HepG2 (cell line): Measurements from ENCODE around the gene KRT4. TPM values are rescaled to one million over a fixed set of nuclear protein-coding genes. Genes with fewer than 3 reads are reported as not detected.

ENCODE experiments used
- ATAC-seq: fragments of 200-7000 bp; cut with Tn5 transposase; 3 replicates; pipeline ENCODE4 v1.9.1; 2020; ENCODE audit warnings: mild to moderate bottlenecking, moderate library complexity
- BruUV-seq: library from RNA; stranded (reverse); fragments of 400-500 nt; replicated peaks from 2 replicates; lab custom pipeline; 2021; lab: Mats Ljungman, UMichigan
- CTCF ChIA-PET: fragments of 300-600 bp; formaldehyde crosslinking; extraction: SDS; loops from one replicate; lab custom pipeline; 2021; ENCODE audit warnings: low total read pairs, inconsistent platforms, low intra/inter-chr PET ratio; lab: Yijun Ruan, JAX
- POLR2A ChIA-PET: fragments of 350-600 bp; sonication (Branson Sonifier 250); formaldehyde crosslinking; loops from one replicate; lab custom pipeline; 2020; ENCODE audit warnings: antibody characterized with exemption, inconsistent platforms; lab: Yijun Ruan, JAX
- DNase-seq: peaks from one replicate; pipeline ENCODE4 v3.0.0-alpha.2; 2015; ENCODE audit warnings: low spot score
- FAIRE-seq: peaks from 3 replicates; lab custom pipeline; 2011; peaks lifted over from hg19 to GRCh38; lab: Jason Lieb, UNC
- H2AFZ ChIP-seq: one replicate; pipeline ENCODE4 v1.6.1; 2011; ENCODE audit warnings: low read length, inconsistent platforms
- H3K27ac ChIP-seq: fragments of 300-600 bp; 3 replicates; pipeline ENCODE4 v1.8.0; 2011; ENCODE audit warnings: mixed run types, mild to moderate bottlenecking, mixed read lengths, low read length, inconsistent platforms; ENCODE audit not compliant: insufficient read depth; ENCODE audit errors: extremely low read length
- H3K27me3 ChIP-seq, 2 experiments: fragments of 200-600 bp in 1 of 2; 2 replicates in 1 of 2; 3 replicates in 1 of 2; pipeline versions ENCODE4 v1.6.0 to v1.8.0; 2011; ENCODE audit warnings: low read length in 2 of 2, mild to moderate bottlenecking in 2 of 2, moderate library complexity in 2 of 2, inconsistent platforms in 1 of 2; ENCODE audit not compliant: insufficient read depth in 2 of 2, control insufficient read depth in 1 of 2
- H3K36me3 ChIP-seq, 2 experiments: fragments of 200-600 bp in 1 of 2; replicated peaks in 1 of 2; 2 replicates in 1 of 2; 3 replicates in 1 of 2; pipeline versions ENCODE4 v1.5.1 to v1.8.0; 2011; ENCODE audit warnings: low read length in 2 of 2, inconsistent platforms in 1 of 2; ENCODE audit not compliant: insufficient read depth in 2 of 2, control insufficient read depth in 1 of 2
- H3K4me1 ChIP-seq: 2 replicates; pipeline ENCODE4 v1.5.1; 2012; ENCODE audit warnings: low read length, inconsistent platforms; ENCODE audit not compliant: insufficient read depth
- H3K4me2 ChIP-seq: 2 replicates; pipeline ENCODE4 v1.6.0; 2011; ENCODE audit warnings: low read depth, low read length, inconsistent platforms
- H3K4me3 ChIP-seq, 3 experiments: fragments of 200-600 bp in 1 of 3; sonication (generic), shearing (Covaris generic) in 1 of 3; replicated peaks in 1 of 3; 2 replicates each; pipeline ENCODE4 v1.5.1; 2011 to 2016; ENCODE audit warnings: low read length in 3 of 3, inconsistent platforms in 2 of 3, low read depth in 2 of 3, mild to moderate bottlenecking in 2 of 3, control low read depth in 1 of 3, mixed read lengths in 1 of 3; ENCODE audit not compliant: insufficient read depth in 1 of 3
- H3K79me2 ChIP-seq: one replicate; pipeline ENCODE4 v1.6.1; 2011; ENCODE audit warnings: low read length, inconsistent platforms; ENCODE audit not compliant: insufficient read depth
- H3K9ac ChIP-seq: 2 replicates; pipeline ENCODE4 v1.6.0; 2011; ENCODE audit warnings: mild to moderate bottlenecking, low read depth, low read length, inconsistent platforms; ENCODE audit not compliant: insufficient read depth
- H3K9me3 ChIP-seq: 2 replicates; pipeline ENCODE4 v1.5.1; 2012; ENCODE audit warnings: mild to moderate bottlenecking, low read length
- H4K20me1 ChIP-seq: 2 replicates; pipeline ENCODE4 v1.6.0; 2011; ENCODE audit warnings: inconsistent platforms, mild to moderate bottlenecking, low read length, moderate library complexity; ENCODE audit not compliant: insufficient read depth
- BRCA1 ChIP-seq: sonication (generic); formaldehyde crosslinking; IDR thresholded peaks from 2 replicates; pipeline ENCODE4 v1.4.0; 2020; ENCODE audit warnings: missing genetic modification reagents
- CHD4 ChIP-seq: fragments of 200-600 bp; sonication (generic); IDR thresholded peaks from 2 replicates; pipeline ENCODE4 v1.7.0; 2017; ENCODE audit warnings: mild to moderate bottlenecking, low read length, borderline replicate concordance
- ETV5 ChIP-seq: IDR thresholded peaks from 2 replicates; pipeline ENCODE4 v1.6.1; 2018; ENCODE audit warnings: missing biosample characterization, missing genetic modification reagents, inconsistent platforms, borderline replicate concordance
- HOMEZ ChIP-seq: IDR thresholded peaks from 2 replicates; pipeline ENCODE4 v1.6.1; 2016; ENCODE audit warnings: low read depth
- KLF6 ChIP-seq: IDR thresholded peaks from 2 replicates; pipeline ENCODE4 v1.8.0; 2016; ENCODE audit warnings: missing biosample characterization, missing genetic modification reagents
- MED13 ChIP-seq: sonication (generic); formaldehyde crosslinking; IDR thresholded peaks from 2 replicates; pipeline ENCODE4 v1.5.0; 2020; ENCODE audit warnings: missing genetic modification reagents
- MIER3 ChIP-seq: IDR thresholded peaks from 2 replicates; pipeline ENCODE4 v1.6.1; 2016; ENCODE audit warnings: missing compliant biosample characterization, borderline replicate concordance
- NFIB ChIP-seq: sonication (generic); formaldehyde crosslinking; IDR thresholded peaks from 2 replicates; pipeline ENCODE4 v1.9.0; 2021; ENCODE audit warnings: missing genetic modification reagents, mild to moderate bottlenecking, borderline replicate concordance
- TBL1XR1 ChIP-seq: fragments of 150-350 bp; IDR thresholded peaks from 2 replicates; pipeline ENCODE4 v1.6.1; 2014; ENCODE audit warnings: borderline replicate concordance, low read length; ENCODE audit not compliant: partially characterized antibody
- ZFYVE20 ChIP-seq: sonication (generic); formaldehyde crosslinking; IDR thresholded peaks from 2 replicates; pipeline ENCODE4 v1.8.0; 2023; ENCODE audit warnings: low read depth, mild to moderate bottlenecking, moderate library complexity, missing genetic modification reagents, borderline replicate concordance
- ZHX1 ChIP-seq: sonication (generic); formaldehyde crosslinking; IDR thresholded peaks from 2 replicates; pipeline ENCODE4 v1.8.1; 2022; ENCODE audit warnings: low read depth, mild to moderate bottlenecking, missing genetic modification reagents
- ZNF232 ChIP-seq: sonication (generic); formaldehyde crosslinking; IDR thresholded peaks from 2 replicates; pipeline ENCODE4 v1.4.0; 2020; ENCODE audit warnings: missing genetic modification reagents, borderline replicate concordance
- ZNF383 ChIP-seq: sonication (generic); formaldehyde crosslinking; IDR thresholded peaks from 2 replicates; pipeline ENCODE4 v1.4.0; 2020; ENCODE audit warnings: missing genetic modification reagents, mild to moderate bottlenecking, borderline replicate concordance
- ZNF557 ChIP-seq: sonication (generic); formaldehyde crosslinking; IDR thresholded peaks from 2 replicates; pipeline ENCODE4 v1.4.0; 2020; ENCODE audit warnings: missing genetic modification reagents
- ZNF777 ChIP-seq: sonication (generic); formaldehyde crosslinking; IDR thresholded peaks from 2 replicates; pipeline ENCODE4 v1.4.0; 2020; ENCODE audit warnings: missing genetic modification reagents
- ZSCAN22 ChIP-seq: sonication (generic); formaldehyde crosslinking; IDR thresholded peaks from 2 replicates; pipeline ENCODE4 v1.4.0; 2020; ENCODE audit warnings: mild to moderate bottlenecking, missing genetic modification reagents
- WGBS: methylation state at CpG from one replicate; pipeline ENCODE4 v1.1.6; 2017; ENCODE audit warnings: low lambda C conversion rate; 5-methylcytosine and 5-hydroxymethylcytosine counted together
- in situ Hi-C: cut with HindIII; loops from 2 replicates; pipeline ENCODE4 v1.10.0; 2017; ENCODE audit warnings: low pct_unique_long_range_greater_than_20kb; ENCODE audit not compliant: extremely low pct_ligation_motif_present
- intact Hi-C: fragments of 100-400 bp; cut with micrococcal nuclease; formaldehyde crosslinking; loops from one replicate; pipeline ENCODE4 v1.10.0; 2022; ENCODE audit not compliant: unreplicated experiment
- polyA plus RNA-seq, 8 experiments: library from polyadenylated mRNA; depleted of rRNA in 3 of 8; stranded (reverse) in 7 of 8; unstranded in 1 of 8; fragments of >200 nt; fragmentation: Illumina TruSeq in 4 of 8; extraction: Trizol in 4 of 8; gene quantifications; 2 replicates each; pipeline versions ENCODE4 v1.2.1 to v1.2.3, GENCODE V29; 2011 to 2016; ENCODE audit warnings: low read depth in 4 of 8, missing spikeins in 1 of 8, mixed read lengths in 1 of 8; ENCODE audit not compliant: insufficient read depth in 1 of 8
- total RNA-seq, 5 experiments: library from RNA; depleted of rRNA; stranded (reverse); fragments of >200 nt; fragmentation: Illumina TruSeq; extraction: Trizol; gene quantifications; 2 replicates each; pipeline ENCODE4 v1.2.3, GENCODE V29; 2016; ENCODE audit warnings: low read depth in 1 of 5

KRT4 gene
- total and polyA plus RNA-seq, 2 of the 13 experiments (the other 11 are each of a cell fraction or from before 2014, with no cell fraction given): not detected

GRCh38 chr12:52818887-52819420 lies 5.0 kb upstream of the KRT4 start:
- Histone ChIP-seq H3K9ac (no peak overlapping the region), H3K9me3 (no peaks in the 10 kb centered on the region), H3K27me3 (peaks cover 5 to 53% of the 10 kb centered on the region in 2 experiments; a peak in 4 of 5 replicates), H2AFZ (no peak overlapping the region), H3K4me1 (no peaks in the 10 kb centered on the region), H4K20me1 (no peaks in the 10 kb centered on the region), H3K4me2 (no peak overlapping the region), H3K36me3 (no peaks in the 10 kb centered on the region), H3K4me3 (no peak overlapping the region), H3K27ac (no peak overlapping the region), H3K79me2 (no peaks in the 10 kb centered on the region)
- ATAC-seq: no peak
- BruUV-seq: no TSS peak
- in situ Hi-C loops (no loop called here), intact Hi-C loops (no loop called here)
- no peak for FAIRE-seq
- CTCF ChIA-PET: no interaction called here
- POLR2A ChIA-PET: no interaction called here
- no peak for TF ChIP-seq ZNF383 (CRISPR knock-in tag)
- no peak for TF ChIP-seq ZNF232 (CRISPR knock-in tag)
- TF ChIP-seq ETV5 (CRISPR knock-in tag): no peak
- TF ChIP-seq NFIB: no peak
- no peak for TF ChIP-seq ZHX1 (CRISPR knock-in tag)
- TF ChIP-seq ZNF557 (CRISPR knock-in tag): no peak
- no peak for TF ChIP-seq ZNF777
- TF ChIP-seq TBL1XR1: no peak
- TF ChIP-seq HOMEZ (CRISPR knock-in tag): no peak
- no peak for TF ChIP-seq MIER3 (CRISPR knock-in tag)
- TF ChIP-seq ZSCAN22 (CRISPR knock-in tag): no peak
- TF ChIP-seq MED13: no peak
- no peak for TF ChIP-seq CHD4
- no peak for TF ChIP-seq KLF6 (CRISPR knock-in tag)
- no peak for TF ChIP-seq ZFYVE20 (CRISPR knock-in tag)
- no peak for TF ChIP-seq BRCA1 (CRISPR knock-in tag)
- no peak for DNase-seq
- WGBS: 2% methylated on average over 7 of the region's 7 CpGs
